ENCODE data around the gene MB. TPM values are rescaled to one million over a fixed set of nuclear protein-coding genes. Genes with fewer than 3 reads are reported as not detected.

Gene MB
- total RNA-seq, 1 experiment from 2014 or later, result 0.30 TPM

DNA sequence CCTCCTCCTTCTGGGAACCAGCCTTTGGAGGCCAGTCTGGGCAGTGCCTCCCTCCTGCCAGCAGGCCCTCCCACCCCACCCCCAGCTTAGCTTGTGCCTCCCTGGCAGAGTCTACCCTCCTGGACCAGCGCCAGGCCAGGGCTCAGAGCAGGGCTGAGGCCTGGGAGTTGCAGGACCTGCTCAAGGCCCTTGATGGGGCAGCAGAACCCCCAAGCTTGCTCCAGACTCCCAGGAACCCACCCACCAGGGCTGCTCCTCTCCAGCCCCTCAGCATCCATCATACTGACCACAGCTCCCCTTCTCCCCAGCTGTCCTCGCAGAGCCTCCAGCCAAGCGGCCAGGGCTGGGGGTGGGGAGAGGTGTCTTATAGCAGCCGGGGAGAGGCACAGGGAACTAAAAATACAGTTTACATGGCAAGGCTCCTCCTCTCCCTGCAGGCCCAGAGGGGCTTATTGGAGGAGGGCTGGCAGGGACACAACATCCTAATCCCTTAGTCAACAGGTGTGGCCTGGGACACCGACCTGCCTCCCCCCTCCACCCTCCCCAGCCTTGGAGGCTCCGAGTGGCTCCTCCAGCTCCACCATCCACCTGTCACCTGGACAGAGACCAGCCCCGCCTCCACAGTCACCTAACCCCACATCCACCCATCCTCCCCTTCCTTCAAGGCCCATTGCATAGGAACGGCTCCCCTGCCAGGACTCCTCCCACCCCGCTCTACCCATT is 5.2 kb upstream of the MB start:
- H3K9me3 ChIP-seq (ENCODE audit: low read depth, low read length, poor library complexity, severe bottlenecking), result no peaks in the 10 kb centered on the region
- ChIA-PET CTCF (interaction anchor here (0.6 kb wide), 1 partner anchor 490 kb away, joined by 3 read pairs; no protein-coding TSS in a partner anchor), POLR2A (ENCODE audit: low non-redundant PET) (no interaction called here)
- no peak overlapping the region for H3K27ac ChIP-seq (ENCODE audit: low read depth, low read length, poor library complexity, severe bottlenecking)
- no peaks in the 10 kb centered on the region for H3K36me3 ChIP-seq (ENCODE audit: insufficient read depth, low read length, poor library complexity, severe bottlenecking)
- peaks cover 15% of the 10 kb centered on the region for H3K4me1 ChIP-seq (ENCODE audit: insufficient read depth, low read length, poor library complexity, severe bottlenecking)
- intact Hi-C loops (cut with micrococcal nuclease; ENCODE audit: unreplicated experiment), result loop anchor here (2.0 kb wide), 2 partner anchors 192 to 272 kb away; no protein-coding TSS in a partner anchor
- no TSS peak for BruUV-seq (replicated peaks)
- H3K4me3 ChIP-seq (ENCODE audit: low read depth, low read length, poor library complexity, severe bottlenecking), result no peak overlapping the region
- DNase-seq (ENCODE audit: low spot score), result peak; percentile 14
- no peak for TF ChIP-seq EZH2 (IDR thresholded peaks at IDR 0.05; ENCODE audit: borderline replicate concordance, low read depth, low read length, poor library complexity, severe bottlenecking)
- TF ChIP-seq, protein P1, sequence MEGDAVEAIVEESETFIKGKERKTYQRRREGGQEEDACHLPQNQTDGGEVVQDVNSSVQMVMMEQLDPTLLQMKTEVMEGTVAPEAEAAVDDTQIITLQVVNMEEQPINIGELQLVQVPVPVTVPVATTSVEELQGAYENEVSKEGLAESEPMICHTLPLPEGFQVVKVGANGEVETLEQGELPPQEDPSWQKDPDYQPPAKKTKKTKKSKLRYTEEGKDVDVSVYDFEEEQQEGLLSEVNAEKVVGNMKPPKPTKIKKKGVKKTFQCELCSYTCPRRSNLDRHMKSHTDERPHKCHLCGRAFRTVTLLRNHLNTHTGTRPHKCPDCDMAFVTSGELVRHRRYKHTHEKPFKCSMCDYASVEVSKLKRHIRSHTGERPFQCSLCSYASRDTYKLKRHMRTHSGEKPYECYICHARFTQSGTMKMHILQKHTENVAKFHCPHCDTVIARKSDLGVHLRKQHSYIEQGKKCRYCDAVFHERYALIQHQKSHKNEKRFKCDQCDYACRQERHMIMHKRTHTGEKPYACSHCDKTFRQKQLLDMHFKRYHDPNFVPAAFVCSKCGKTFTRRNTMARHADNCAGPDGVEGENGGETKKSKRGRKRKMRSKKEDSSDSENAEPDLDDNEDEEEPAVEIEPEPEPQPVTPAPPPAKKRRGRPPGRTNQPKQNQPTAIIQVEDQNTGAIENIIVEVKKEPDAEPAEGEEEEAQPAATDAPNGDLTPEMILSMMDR (conservative IDR thresholded peaks at IDR 0.05; ENCODE audit: low read depth, low read length), result no peak
- H3K27me3 ChIP-seq (replicated peaks; ENCODE audit: insufficient read depth, low read depth, low read length, poor library complexity), result no peaks in the 10 kb centered on the region

DNA sequence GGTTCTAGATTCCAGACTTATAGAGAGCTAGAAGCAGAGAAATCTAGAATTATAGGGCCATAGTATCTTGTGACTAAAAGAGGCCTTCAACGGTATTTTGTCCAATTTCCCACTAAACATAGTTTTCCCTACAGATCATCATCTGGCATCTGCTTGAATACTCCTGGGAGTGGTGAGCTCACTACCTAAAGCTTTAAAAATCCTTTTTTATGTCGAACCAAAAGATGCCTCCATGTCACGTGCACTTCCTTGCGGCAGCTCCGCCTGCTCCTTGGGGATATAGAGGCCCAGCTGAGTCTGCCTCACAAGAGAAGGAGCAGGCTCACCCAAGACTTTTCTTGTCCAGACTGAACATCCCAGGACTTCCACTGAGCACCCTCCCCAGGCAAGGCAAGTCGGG is 4.3 kb upstream of the MB start:
- H3K4me1 ChIP-seq (ENCODE audit: insufficient read depth, low read length, poor library complexity, severe bottlenecking), result peaks cover 11% of the 10 kb centered on the region
- no peak overlapping the region for H3K4me3 ChIP-seq (ENCODE audit: low read depth, low read length, poor library complexity, severe bottlenecking)
- BruUV-seq (replicated peaks), result no TSS peak
- CTCF ChIA-PET, result interaction anchor here (1.2 kb wide), 1 partner anchor 270 kb away, joined by 4 read pairs; no protein-coding TSS in a partner anchor
- POLR2A ChIA-PET (ENCODE audit: low non-redundant PET), result no interaction called here
- intact Hi-C loops (cut with micrococcal nuclease; ENCODE audit: unreplicated experiment), result no loop called here
- no peak for DNase-seq (ENCODE audit: low spot score)
- no peaks in the 10 kb centered on the region for H3K27me3 ChIP-seq (replicated peaks; ENCODE audit: insufficient read depth, low read depth, low read length, poor library complexity)
- no peaks in the 10 kb centered on the region for H3K36me3 ChIP-seq (ENCODE audit: insufficient read depth, low read length, poor library complexity, severe bottlenecking)
- TF ChIP-seq, protein P1 (conservative IDR thresholded peaks at IDR 0.05; ENCODE audit: low read depth, low read length), result no peak
- TF ChIP-seq EZH2 (IDR thresholded peaks at IDR 0.05; ENCODE audit: borderline replicate concordance, low read depth, low read length, poor library complexity, severe bottlenecking), result no peak
- no peaks in the 10 kb centered on the region for H3K9me3 ChIP-seq (ENCODE audit: low read depth, low read length, poor library complexity, severe bottlenecking)
- no peak overlapping the region for H3K27ac ChIP-seq (ENCODE audit: low read depth, low read length, poor library complexity, severe bottlenecking)

DNA sequence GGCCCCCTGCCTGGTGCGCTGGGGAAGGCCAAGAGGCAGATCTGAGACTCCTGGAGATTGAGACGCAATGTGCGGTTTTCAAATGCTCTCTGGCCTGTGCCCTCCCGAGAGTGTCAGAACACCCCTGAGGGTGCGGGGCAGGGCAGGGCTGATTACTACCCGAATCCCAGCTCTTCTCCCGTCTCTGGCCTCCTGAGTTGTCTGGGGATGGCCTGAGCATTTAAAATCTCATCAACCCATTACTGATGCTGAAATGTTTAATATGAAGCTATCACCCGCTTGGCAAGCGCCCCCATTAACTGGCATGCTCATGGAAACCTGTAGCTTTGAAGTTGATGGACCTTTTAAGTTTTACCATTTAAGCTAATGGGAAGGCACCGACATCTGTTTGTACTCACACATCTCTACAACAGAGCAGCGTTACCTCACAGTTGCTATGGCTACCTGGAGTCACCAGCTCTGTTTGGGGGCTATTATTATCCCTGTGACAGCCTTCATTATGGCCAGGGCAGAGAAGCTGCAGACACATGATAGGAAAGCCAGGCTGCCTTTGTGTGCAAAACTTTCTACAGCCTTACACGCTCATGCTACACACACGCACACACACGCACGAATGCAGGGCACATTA is 3.6 kb upstream of the MB start:
- intact Hi-C loops (cut with micrococcal nuclease; ENCODE audit: unreplicated experiment), result no loop called here
- CTCF ChIA-PET, result interaction anchor here (1.2 kb wide), 1 partner anchor 270 kb away, joined by 4 read pairs; no protein-coding TSS in a partner anchor

More for the DNA sequence above, 3.6 kb upstream of the MB start:
- Histone ChIP-seq H3K27ac (ENCODE audit: low read depth, low read length, poor library complexity, severe bottlenecking) (no peak overlapping the region), H3K27me3 (replicated peaks; ENCODE audit: insufficient read depth, low read depth, low read length, poor library complexity) (no peaks in the 10 kb centered on the region), H3K36me3 (ENCODE audit: insufficient read depth, low read length, poor library complexity, severe bottlenecking) (no peaks in the 10 kb centered on the region), H3K4me1 (ENCODE audit: insufficient read depth, low read length, poor library complexity, severe bottlenecking) (peaks cover 12% of the 10 kb centered on the region), H3K4me3 (ENCODE audit: low read depth, low read length, poor library complexity, severe bottlenecking) (no peak overlapping the region), H3K9me3 (ENCODE audit: low read depth, low read length, poor library complexity, severe bottlenecking) (no peaks in the 10 kb centered on the region)
- POLR2A ChIA-PET (ENCODE audit: low non-redundant PET), result no interaction called here
- no TSS peak for BruUV-seq (replicated peaks)
- TF ChIP-seq, protein P1 (conservative IDR thresholded peaks at IDR 0.05; ENCODE audit: low read depth, low read length), result no peak
- TF ChIP-seq EZH2 (IDR thresholded peaks at IDR 0.05; ENCODE audit: borderline replicate concordance, low read depth, low read length, poor library complexity, severe bottlenecking), result no peak
- DNase-seq (ENCODE audit: low spot score), result peak; percentile 16
